HCT116 (cell line): ENCODE data around the gene BFAR.

Experiments used
- CEBPB ChIP-seq: IDR thresholded peaks from 2 replicates; pipeline ENCODE4 v1.6.1; 2012; ENCODE audit warnings: low read depth
- EGR1 ChIP-seq: IDR thresholded peaks from 2 replicates; pipeline ENCODE4 v1.6.1; 2012; ENCODE audit warnings: low read depth
- EZH2 ChIP-seq: fragments of 200-600 bp; sonication (generic); IDR thresholded peaks from 2 replicates; pipeline ENCODE4 v1.6.1; 2017; ENCODE audit warnings: antibody characterized with exemption, mixed run types
- EZH2phosphoT487 ChIP-seq: fragments of 200-600 bp; IDR thresholded peaks from 2 replicates; pipeline ENCODE4 v1.6.1; 2018; ENCODE audit warnings: antibody characterized with exemption, borderline replicate concordance
- MAX ChIP-seq: IDR thresholded peaks from 2 replicates; pipeline ENCODE4 v1.6.1; 2012
- POLR2A ChIP-seq: IDR thresholded peaks from 2 replicates; pipeline ENCODE4 v1.7.0; 2011; ENCODE audit warnings: borderline replicate concordance; ENCODE audit not compliant: insufficient read depth, insufficient read length; ENCODE audit errors: extremely low read depth
- POLR2AphosphoS5 ChIP-seq: IDR thresholded peaks from 2 replicates; pipeline ENCODE4 v1.6.1; 2011; ENCODE audit warnings: mild to moderate bottlenecking, low read depth, low read length, moderate library complexity
- RAD21 ChIP-seq: IDR thresholded peaks from 2 replicates; pipeline ENCODE4 v1.6.1; 2012; ENCODE audit warnings: low read depth, mild to moderate bottlenecking
- SIN3A ChIP-seq: IDR thresholded peaks from 2 replicates; pipeline ENCODE4 v1.6.1; 2012; ENCODE audit warnings: low read depth
- SP1 ChIP-seq: IDR thresholded peaks from 2 replicates; pipeline ENCODE4 v1.6.1; 2012; ENCODE audit warnings: low read depth
- TCF7L2 ChIP-seq: IDR thresholded peaks from 2 replicates; pipeline ENCODE4 v1.7.0; 2011; ENCODE audit warnings: borderline replicate concordance, inconsistent platforms; ENCODE audit not compliant: insufficient read depth, insufficient read length; ENCODE audit errors: extremely low read depth
- YY1 ChIP-seq: IDR thresholded peaks from 2 replicates; pipeline ENCODE4 v1.6.1; 2011; ENCODE audit warnings: low read length, low read depth, moderate library complexity, mild to moderate bottlenecking; ENCODE audit not compliant: insufficient replicate concordance; ENCODE audit errors: extremely low read depth
- TF ChIP-seq, protein P1 (sequence below), 3 experiments: fragments of 200-600 bp in 1 of 3; sonication (generic) in 1 of 3; IDR thresholded peaks in 2 of 3; conservative IDR thresholded peaks in 1 of 3; 2 replicates each; pipeline ENCODE4 v1.5.1; 2012 to 2017; ENCODE audit warnings: low read depth in 2 of 3, low read length in 2 of 3, antibody characterized with exemption in 1 of 3, borderline replicate concordance in 1 of 3, control low read depth in 1 of 3, mild to moderate bottlenecking in 1 of 3, mixed read lengths in 1 of 3, mixed run types in 1 of 3, moderate library complexity in 1 of 3; ENCODE audit not compliant: insufficient read depth in 1 of 3
- TF ChIP-seq, protein P2 (sequence below): IDR thresholded peaks from 2 replicates; pipeline ENCODE4 v1.6.1; 2012; ENCODE audit warnings: low read depth

DNA sequence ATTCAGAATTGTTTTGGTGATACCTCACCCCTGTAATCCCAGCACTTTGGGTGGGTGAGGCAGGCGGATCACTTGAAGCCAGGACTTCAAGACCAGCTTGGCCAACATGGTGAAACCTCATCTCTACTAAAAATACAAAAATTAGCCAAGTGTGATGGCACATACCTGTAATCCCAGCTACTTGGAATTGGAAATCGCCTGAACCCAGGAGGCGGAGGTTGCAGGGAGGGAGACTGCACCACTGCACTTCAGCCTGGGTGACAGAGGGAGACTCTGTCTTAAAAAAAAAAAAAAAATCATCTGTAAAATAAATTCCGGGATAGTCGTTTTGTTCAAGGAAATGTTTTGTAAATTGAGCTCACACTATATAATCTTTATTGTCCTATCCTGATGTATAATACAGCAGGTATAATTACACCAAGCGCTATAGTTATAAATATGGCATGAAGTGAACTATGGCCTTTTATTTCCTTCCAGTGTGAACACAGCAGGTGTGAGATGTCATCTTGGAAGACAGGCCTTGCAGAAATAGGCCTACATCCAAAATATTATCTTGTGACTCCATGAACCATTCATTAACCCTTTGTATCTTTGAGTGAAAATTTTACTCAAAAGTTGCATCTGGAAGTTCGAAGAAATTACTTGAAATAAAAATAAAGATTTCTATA lies 35.9 kb downstream of the BFAR start:
- TF ChIP-seq, protein P1, sequence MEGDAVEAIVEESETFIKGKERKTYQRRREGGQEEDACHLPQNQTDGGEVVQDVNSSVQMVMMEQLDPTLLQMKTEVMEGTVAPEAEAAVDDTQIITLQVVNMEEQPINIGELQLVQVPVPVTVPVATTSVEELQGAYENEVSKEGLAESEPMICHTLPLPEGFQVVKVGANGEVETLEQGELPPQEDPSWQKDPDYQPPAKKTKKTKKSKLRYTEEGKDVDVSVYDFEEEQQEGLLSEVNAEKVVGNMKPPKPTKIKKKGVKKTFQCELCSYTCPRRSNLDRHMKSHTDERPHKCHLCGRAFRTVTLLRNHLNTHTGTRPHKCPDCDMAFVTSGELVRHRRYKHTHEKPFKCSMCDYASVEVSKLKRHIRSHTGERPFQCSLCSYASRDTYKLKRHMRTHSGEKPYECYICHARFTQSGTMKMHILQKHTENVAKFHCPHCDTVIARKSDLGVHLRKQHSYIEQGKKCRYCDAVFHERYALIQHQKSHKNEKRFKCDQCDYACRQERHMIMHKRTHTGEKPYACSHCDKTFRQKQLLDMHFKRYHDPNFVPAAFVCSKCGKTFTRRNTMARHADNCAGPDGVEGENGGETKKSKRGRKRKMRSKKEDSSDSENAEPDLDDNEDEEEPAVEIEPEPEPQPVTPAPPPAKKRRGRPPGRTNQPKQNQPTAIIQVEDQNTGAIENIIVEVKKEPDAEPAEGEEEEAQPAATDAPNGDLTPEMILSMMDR (IDR thresholded peaks at IDR 0.05 in 2 of 3, conservative IDR thresholded peaks at IDR 0.05 in 1 of 3; ENCODE audit: borderline replicate concordance in 1 of 3, insufficient read depth in 1 of 3, low read depth in 2 of 3, low read length in 2 of 3) = no peak
- TF ChIP-seq EZH2phosphoT487 (no peak), POLR2A (no peak), MAX (no peak), RAD21 (no peak), SIN3A (no peak), TCF7L2 (no peak), POLR2AphosphoS5 (no peak), EGR1 (no peak), CEBPB (no peak), EZH2 (no peak), YY1 (no peak), SP1 (no peak)
- TF ChIP-seq, protein P2, sequence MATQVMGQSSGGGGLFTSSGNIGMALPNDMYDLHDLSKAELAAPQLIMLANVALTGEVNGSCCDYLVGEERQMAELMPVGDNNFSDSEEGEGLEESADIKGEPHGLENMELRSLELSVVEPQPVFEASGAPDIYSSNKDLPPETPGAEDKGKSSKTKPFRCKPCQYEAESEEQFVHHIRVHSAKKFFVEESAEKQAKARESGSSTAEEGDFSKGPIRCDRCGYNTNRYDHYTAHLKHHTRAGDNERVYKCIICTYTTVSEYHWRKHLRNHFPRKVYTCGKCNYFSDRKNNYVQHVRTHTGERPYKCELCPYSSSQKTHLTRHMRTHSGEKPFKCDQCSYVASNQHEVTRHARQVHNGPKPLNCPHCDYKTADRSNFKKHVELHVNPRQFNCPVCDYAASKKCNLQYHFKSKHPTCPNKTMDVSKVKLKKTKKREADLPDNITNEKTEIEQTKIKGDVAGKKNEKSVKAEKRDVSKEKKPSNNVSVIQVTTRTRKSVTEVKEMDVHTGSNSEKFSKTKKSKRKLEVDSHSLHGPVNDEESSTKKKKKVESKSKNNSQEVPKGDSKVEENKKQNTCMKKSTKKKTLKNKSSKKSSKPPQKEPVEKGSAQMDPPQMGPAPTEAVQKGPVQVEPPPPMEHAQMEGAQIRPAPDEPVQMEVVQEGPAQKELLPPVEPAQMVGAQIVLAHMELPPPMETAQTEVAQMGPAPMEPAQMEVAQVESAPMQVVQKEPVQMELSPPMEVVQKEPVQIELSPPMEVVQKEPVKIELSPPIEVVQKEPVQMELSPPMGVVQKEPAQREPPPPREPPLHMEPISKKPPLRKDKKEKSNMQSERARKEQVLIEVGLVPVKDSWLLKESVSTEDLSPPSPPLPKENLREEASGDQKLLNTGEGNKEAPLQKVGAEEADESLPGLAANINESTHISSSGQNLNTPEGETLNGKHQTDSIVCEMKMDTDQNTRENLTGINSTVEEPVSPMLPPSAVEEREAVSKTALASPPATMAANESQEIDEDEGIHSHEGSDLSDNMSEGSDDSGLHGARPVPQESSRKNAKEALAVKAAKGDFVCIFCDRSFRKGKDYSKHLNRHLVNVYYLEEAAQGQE = no peak
